Measurements from ENCODE around the gene C5AR2.
"Not testable (repeated sequence)": the region's sequence is repeated elsewhere in the genome, so short reads cannot be mapped to it uniquely, and the experiment has no call there.

Gene C5AR2

DNA sequence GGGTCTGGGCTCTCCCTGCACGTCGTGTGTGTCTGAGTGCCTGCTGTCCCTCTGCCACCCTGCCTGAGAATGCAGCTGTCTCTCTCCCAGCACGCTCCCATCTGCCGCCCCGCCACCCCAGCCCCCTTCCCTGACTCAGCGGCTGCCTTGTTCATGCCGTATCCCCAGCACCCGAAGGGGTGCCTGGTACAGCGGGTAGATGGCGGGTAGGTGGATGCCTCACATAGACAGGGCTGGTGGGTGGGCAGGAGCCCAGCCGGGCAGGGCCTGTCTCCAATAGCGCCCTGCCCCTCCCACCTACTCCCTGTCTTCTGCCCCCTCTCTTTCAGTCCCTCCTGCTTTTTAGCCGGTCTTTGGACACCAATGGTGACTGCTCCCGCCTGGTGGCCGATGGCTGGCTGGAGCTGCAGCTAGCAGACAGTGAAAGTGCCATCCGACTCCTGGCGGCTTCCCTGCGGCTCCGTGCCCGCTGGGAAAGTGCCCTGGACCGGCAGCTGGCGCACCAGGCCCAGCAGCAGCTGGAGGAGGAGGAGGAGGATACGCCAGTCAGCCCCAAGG lies 47.5 kb downstream of the C5AR2 start:
- H3K27ac ChIP-seq: no peak overlapping the region
- H3K4me3 ChIP-seq: no peak overlapping the region

DNA sequence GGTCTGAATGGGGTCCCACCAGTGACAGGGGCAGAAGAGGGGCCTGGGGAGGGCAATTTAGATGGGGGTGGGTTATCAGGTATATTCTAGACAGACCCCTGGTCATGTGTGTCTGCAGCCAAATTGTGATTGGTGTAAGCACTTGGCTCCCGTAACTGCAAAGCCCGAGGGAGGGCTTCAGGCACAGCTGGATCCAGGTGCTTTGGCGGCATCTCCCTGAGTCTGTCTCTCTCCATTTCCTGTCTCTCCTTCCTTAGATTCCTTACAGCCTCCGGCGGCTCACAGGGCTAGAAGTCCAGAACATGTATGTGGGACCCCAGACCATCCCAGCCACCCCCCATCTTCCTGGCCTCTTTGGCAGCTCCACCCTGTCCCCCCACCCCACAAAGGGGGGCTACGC lies 48.6 kb downstream of the C5AR2 start:
- Histone ChIP-seq H3K4me3 (no peak overlapping the region), H3K27ac (no peak overlapping the region)

DNA sequence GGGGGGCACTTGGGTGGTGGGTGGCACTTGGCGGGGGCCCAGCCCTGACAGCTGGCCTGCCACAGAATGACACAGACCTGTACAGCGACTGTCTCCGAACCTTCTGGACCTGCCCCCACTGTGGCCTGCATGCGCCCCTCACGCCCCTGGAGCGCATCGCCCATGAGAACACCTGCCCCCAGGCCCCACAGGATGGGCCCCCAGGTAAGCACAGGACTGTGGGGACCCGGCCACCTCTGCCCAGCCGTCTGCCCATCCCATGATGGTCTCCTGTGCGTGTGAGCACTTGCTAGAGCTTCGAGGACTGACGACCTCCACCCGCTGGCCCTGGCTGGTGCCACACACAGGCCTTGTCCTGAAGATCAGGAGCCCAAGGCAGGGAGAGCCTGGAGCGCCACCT lies 49.1 kb downstream of the C5AR2 start:
- H3K4me3 ChIP-seq: no peak overlapping the region
- H3K27ac ChIP-seq: peak overlapping the region in 3 of 21 experiments; percentile 1 to 25 (median 19)

DNA sequence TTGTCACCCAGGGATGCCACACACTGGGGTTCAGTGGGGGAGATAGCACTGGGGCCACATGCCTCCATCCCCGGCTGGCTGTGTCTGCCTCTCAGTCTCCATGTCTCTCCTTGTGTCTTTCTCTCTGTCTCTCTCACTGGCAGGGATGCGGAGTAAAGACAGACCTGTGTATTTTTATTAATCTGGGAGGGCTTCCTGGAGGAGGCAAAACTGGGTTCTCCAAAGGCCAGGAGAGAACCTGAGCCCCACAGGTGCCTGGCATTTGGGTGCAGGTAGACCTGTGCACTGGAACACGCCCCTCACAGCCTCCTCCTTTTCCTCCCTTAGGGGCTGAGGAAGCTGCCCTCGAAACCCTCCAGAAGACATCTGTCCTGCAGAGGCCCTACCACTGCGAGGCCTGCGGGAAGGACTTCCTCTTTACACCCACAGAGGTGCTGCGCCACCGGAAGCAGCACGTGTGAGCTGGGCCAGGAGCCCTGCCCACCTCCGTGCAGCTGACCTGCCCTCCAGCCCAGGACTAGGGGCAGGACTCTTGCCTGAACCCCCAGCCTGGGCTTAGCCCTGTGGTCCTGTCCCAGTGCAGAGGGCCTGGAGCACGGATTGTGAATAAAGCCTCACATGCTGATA lies 49.8 kb downstream of the C5AR2 start:
- Histone ChIP-seq H3K4me3 (no peak overlapping the region), H3K27ac (peak overlapping the region in 4 of 21 experiments; percentile 1 to 37 (median 22))

DNA sequence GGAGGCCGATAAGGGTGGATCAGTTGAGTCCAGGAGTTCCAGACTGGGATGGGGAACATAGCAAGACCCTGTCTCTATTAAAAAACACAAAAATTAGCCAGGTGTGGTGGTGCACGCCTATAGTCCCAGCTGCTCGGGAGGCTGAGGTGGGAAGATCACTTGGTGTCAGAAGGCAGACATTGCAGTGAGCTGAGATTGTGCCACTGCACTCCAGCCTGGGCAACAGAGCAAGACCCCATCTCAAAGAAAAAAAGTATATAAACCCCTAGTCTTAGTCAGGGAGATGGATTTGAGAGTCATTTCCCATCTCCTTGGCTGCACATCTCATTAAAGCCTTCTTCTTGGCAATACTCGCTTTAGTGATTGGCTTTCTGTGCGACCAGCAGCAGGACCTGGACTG lies 51.9 kb downstream of the C5AR2 start:
- H3K4me3 ChIP-seq: not testable (repeated sequence)
- H3K27ac ChIP-seq: peak overlapping the region in 1 of 21 experiments; percentile 31

DNA sequence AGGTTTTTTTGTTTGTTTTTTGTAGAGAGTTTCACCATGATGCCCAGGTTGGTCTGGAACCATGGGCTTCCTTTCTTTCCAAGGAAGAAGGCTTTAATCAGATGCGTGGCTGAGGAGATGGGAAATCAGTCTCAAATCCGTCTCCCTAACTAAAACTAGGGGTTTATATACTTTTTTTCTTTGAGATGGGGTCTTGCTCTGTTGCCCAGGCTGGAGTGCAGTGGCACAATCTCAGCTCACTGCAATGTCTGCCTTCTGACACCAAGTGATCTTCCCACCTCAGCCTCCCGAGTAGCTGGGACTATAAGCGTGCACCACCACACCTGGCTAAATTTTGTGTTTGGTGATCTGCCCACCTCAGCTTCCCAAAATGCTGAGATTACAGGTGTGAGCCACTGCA lies 52.6 kb downstream of the C5AR2 start:
- H3K4me3 ChIP-seq, H3K27ac ChIP-seq: not testable (repeated sequence)

DNA sequence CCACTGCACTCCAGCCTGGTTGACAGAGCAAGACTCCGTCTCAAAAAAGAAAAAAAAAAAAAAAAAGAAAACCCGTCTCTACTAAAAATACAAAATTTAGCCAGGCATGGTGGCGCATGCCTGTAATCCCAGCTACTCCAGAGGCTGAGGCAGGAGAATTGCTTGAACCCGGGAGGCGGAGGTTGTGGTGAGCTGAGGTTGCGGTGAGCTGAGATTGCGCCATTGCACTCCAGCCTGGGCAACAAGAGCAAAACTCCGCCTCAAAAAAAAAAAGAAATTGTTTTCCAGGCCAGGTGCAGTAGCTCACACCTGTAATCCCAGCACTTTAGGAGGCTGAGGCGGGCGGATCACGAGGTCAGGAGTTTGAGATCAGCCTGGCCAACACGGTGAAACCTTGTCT lies 54.6 kb downstream of the C5AR2 start:
- not testable (repeated sequence) for H3K4me3 ChIP-seq, H3K27ac ChIP-seq

DNA sequence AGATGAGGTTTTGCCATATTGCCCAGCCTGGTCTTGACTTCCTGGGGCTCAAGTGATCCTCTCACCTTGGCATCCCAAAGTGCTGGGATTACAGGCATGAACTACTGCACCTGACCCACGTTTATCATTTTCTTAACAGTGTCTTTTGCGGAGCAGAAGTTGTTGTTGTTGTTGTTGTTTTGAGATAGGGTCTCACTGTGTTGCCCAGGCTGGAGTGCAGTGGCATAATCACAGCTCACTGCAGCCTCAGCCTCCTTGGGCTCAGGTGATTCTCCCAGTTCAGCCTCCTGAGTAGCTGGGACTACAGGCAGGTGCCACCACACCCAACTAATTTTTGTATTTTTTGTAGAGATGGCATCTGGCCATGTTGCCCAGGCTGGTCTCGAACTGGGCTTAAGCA lies 55.6 kb downstream of the C5AR2 start:
- H3K4me3 ChIP-seq, H3K27ac ChIP-seq: not testable (repeated sequence)

DNA sequence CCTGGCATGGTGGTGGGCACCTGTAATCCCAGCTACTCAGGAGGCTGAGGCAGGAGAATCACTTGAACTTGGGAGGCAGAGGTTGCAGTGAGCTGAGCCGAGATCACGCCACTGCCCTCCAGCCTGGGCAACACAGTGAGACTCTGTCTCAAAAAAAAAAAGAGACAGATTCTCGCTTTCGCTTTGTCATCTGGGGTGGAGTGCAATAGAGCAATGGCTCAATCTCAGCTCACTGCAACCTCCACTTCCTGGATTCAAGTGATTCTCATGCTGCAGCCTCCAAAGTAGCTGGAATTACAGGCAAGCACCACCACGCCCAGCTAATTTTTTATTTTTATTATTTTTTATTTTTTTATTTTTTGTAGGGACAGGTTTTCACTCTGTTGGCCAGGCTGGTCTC lies 56.7 kb downstream of the C5AR2 start:
- H3K27ac ChIP-seq: peak overlapping the region in 4 of 21 experiments; percentile 9 to 50 (median 36)

DNA sequence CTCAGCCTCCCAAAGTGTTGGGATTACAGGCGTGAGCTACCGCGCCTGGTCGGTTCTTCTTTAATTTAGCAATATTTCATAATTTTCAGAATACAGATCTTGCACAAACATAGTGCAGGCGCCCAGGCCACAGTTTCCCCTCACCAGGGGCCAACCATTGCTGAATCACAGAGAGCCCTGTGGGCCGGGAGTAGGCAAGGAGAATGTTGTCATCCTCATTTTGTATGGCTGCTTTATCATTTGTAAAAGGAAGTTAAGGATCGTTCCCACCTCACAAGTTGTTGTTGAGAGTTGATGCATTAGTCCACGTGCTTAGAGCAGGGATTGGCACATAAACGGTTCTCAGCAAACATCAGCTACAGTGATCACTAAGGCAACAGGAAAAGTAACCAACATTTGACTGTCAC lies 57.2 kb downstream of the C5AR2 start:
- no peak overlapping the region for H3K4me3 ChIP-seq
- peak overlapping the region in 3 of 21 experiments; percentile 9 to 50 (median 35) for H3K27ac ChIP-seq

More for the DNA sequence above, 56.7 kb downstream of the C5AR2 start:
- H3K4me3 ChIP-seq: not testable (repeated sequence)

DNA sequence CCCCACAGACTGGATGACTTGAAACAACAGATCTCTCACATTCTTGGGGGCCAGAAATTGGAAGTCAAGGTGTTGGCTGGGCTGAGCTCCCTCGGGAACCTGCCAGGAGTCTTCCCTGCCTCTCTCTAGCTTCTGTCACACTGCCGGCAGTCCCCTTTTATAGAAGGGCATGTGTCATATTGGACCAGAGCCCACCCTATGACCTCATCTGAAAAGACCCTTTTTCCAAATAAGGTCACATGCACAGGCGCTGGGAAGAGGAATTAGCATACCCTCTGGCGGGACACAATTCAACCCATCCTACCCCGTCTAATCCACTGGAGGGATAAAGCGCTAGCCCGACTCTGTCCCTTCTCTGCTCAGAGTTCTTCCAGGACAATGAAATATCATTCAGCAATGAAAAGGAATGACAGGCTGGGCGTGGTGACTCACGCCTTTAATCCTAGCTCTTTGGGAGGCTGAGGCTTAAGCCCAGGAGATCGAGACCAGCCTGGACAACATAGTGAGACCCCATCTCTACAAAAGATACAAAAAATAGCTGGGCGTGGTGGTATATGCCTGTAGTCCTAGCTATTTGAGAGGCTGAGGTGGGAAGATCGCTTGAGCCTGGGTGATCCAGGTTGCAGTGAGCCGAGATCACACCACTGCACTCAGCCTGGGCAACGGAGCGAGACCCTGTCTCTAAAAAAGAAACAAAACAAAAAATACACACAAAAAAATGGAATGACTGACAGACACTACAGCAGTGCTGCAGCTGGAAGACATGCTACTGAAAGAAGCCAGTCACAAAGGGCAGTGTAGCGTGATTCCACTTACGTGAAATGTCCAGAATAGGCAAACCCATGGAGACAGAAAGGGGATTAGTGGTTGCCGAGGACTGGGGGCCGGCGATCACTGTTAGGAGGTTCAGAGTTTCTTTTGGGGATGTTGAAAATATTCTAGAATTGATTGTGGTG lies 58.8 kb downstream of the C5AR2 start:
- H3K27ac ChIP-seq: peak overlapping the region in 1 of 21 experiments; percentile 18
- H3K4me3 ChIP-seq: no peak overlapping the region

DNA sequence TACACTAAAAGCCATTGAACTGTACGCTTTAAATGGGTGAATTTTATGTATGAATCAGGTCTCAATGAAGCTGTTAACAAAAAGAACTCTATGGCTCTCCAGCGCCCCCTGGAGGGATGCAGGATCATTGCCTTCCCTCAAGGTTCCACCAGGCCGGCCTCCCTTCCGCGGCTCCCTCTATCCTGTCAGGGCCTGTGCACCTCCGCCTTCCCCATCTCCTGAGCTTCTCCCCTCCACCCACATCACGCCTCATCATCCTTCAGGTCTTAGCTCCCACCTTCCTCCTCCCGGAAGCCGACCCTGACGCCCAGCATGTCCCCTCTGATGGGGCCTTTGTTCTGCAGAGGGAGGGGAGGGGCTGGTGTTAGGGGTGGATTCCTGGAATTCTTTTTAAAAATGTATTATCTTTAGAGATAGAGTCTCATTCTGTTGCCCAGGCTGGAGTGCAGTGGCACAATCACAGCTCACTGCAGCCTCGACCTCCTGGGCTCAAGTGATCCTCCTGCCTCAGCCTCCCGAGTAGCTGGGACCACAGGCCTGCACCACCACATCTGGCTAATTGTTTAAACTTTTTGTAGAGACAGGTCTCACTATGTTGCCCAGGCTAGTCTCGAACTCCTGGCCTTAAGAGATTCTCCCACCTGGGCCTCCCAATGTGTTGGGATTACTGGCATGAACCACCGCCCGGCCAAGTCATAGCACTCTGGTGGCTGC lies 59.7 kb downstream of the C5AR2 start:
- Histone ChIP-seq H3K27ac (no peak overlapping the region), H3K4me3 (no peak overlapping the region)
